ENCODE data around the gene SC5D. TPM values are rescaled to one million over a fixed set of nuclear protein-coding genes. Genes with fewer than 3 reads are reported as not detected.

SC5D gene
- polyA plus RNA-seq, 1 donor from 2014 or later, result 75.7 TPM

GRCh38 chr11:121351083-121351630 lies 58.6 kb downstream of the SC5D start:
- Histone ChIP-seq H3K79me2 (replicated peaks; ENCODE audit: insufficient read depth, low read length) (no peaks in the 10 kb centered on the region), H3K4me2 (ENCODE audit: low read length) (no peak overlapping the region), H3K27me3 (ENCODE audit: insufficient read depth, low read depth, low read length) (no peaks in the 10 kb centered on the region), H3K9me2 (ENCODE audit: insufficient read depth, low read length) (no peaks in the 10 kb centered on the region), H4K20me1 (ENCODE audit: insufficient read depth) (no peaks in the 10 kb centered on the region), H3F3A (ENCODE audit: insufficient read depth, low read length, poor library complexity, severe bottlenecking) (no peaks in the 10 kb centered on the region), H2AFZ (ENCODE audit: low read depth, low read length) (no peak overlapping the region), H3K9me3 (ENCODE audit: low read length) (no peaks in the 10 kb centered on the region), H3K4me3 (ENCODE audit: low read length) (no peak overlapping the region), H3K27ac (ENCODE audit: low read length) (no peak overlapping the region), H3K36me3 (ENCODE audit: insufficient read depth, low read length) (no peaks in the 10 kb centered on the region), H3K9ac (ENCODE audit: low read length) (no peak overlapping the region)
- TF ChIP-seq MXI1 (conservative IDR thresholded peaks at IDR 0.05; ENCODE audit: poor library complexity, severe bottlenecking) (no peak), RAD21 (conservative IDR thresholded peaks at IDR 0.05) (no peak), TAF1 (IDR thresholded peaks at IDR 0.05; ENCODE audit: low read depth) (no peak), EP300 (conservative IDR thresholded peaks at IDR 0.05; ENCODE audit: poor library complexity, severe bottlenecking) (no peak)
- TF ChIP-seq, protein P1, sequence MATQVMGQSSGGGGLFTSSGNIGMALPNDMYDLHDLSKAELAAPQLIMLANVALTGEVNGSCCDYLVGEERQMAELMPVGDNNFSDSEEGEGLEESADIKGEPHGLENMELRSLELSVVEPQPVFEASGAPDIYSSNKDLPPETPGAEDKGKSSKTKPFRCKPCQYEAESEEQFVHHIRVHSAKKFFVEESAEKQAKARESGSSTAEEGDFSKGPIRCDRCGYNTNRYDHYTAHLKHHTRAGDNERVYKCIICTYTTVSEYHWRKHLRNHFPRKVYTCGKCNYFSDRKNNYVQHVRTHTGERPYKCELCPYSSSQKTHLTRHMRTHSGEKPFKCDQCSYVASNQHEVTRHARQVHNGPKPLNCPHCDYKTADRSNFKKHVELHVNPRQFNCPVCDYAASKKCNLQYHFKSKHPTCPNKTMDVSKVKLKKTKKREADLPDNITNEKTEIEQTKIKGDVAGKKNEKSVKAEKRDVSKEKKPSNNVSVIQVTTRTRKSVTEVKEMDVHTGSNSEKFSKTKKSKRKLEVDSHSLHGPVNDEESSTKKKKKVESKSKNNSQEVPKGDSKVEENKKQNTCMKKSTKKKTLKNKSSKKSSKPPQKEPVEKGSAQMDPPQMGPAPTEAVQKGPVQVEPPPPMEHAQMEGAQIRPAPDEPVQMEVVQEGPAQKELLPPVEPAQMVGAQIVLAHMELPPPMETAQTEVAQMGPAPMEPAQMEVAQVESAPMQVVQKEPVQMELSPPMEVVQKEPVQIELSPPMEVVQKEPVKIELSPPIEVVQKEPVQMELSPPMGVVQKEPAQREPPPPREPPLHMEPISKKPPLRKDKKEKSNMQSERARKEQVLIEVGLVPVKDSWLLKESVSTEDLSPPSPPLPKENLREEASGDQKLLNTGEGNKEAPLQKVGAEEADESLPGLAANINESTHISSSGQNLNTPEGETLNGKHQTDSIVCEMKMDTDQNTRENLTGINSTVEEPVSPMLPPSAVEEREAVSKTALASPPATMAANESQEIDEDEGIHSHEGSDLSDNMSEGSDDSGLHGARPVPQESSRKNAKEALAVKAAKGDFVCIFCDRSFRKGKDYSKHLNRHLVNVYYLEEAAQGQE (IDR thresholded peaks at IDR 0.05; ENCODE audit: borderline replicate concordance), result no peak

DNA sequence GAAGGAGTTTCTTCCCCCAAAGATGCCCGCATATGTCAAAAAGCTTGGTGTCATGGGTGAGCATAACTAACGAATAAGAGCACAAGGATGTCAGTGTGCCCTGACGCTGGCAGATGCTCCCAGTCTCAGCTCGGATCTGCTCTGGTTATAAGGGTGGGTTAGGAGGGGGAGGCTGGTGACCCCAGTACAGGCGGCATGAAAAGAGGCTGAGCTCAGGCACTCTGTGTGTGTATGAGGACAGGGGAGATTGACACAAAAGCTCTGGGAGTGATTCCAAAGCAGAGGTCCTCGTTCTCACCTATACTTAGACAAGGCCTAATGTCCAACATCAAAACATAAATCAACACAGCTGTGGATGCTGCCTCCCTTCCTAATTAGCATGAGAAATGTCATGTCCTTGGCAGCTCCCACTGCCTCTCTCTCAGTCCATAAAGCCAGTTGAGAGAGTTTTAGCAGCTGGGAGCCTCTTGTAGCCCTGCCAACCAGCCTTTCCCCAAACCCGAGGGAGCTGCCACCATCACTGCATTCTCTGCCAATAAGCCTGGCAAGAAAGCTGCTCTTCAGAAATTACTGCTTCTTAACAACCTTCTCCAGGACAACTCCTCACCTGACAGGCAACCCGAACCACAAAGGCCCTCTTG lies 59.8 kb downstream of the SC5D start:
- no peaks in the 10 kb centered on the region for H3K9me2 ChIP-seq (ENCODE audit: insufficient read depth, low read length)
- H3K9me3 ChIP-seq (ENCODE audit: low read length), result no peaks in the 10 kb centered on the region
- no peaks in the 10 kb centered on the region for H3K27me3 ChIP-seq (ENCODE audit: insufficient read depth, low read depth, low read length)
- no peak overlapping the region for H3K27ac ChIP-seq (ENCODE audit: low read length)
- TF ChIP-seq, protein P1 (IDR thresholded peaks at IDR 0.05; ENCODE audit: borderline replicate concordance), result no peak
- TF ChIP-seq MXI1 (conservative IDR thresholded peaks at IDR 0.05; ENCODE audit: poor library complexity, severe bottlenecking) (no peak), SMC3 (conservative IDR thresholded peaks at IDR 0.05; ENCODE audit: poor library complexity) (no peak), TAF1 (IDR thresholded peaks at IDR 0.05; ENCODE audit: low read depth) (no peak), EZH2 (IDR thresholded peaks at IDR 0.05; ENCODE audit: borderline replicate concordance, insufficient read depth, low read length, poor library complexity, severe bottlenecking) (no peak), RAD21 (conservative IDR thresholded peaks at IDR 0.05) (no peak)
- no peaks in the 10 kb centered on the region for H4K20me1 ChIP-seq (ENCODE audit: insufficient read depth)
- no peaks in the 10 kb centered on the region for H3F3A ChIP-seq (ENCODE audit: insufficient read depth, low read length, poor library complexity, severe bottlenecking)
- no peaks in the 10 kb centered on the region for H3K36me3 ChIP-seq (ENCODE audit: insufficient read depth, low read length)
- H3K4me2 ChIP-seq (ENCODE audit: low read length), result no peak overlapping the region
- H2AFZ ChIP-seq (ENCODE audit: low read depth, low read length), result no peak overlapping the region
- no peak overlapping the region for H3K9ac ChIP-seq (ENCODE audit: low read length)
- H3K79me2 ChIP-seq (replicated peaks; ENCODE audit: insufficient read depth, low read length), result no peaks in the 10 kb centered on the region
- no peak overlapping the region for H3K4me3 ChIP-seq (ENCODE audit: low read length)
